ENCODE results near the gene RAP2A.

GRCh38 chr13:97459215-97459777 is 25.3 kb downstream of the RAP2A start:
- TF ChIP-seq POLR2A (IDR thresholded peaks at IDR 0.05) (no peak), CTCF (IDR thresholded peaks at IDR 0.05) (no peak), POLR2AphosphoS5 (IDR thresholded peaks at IDR 0.05; ENCODE audit: insufficient read depth in 1 of 2, low read depth in 1 of 2) (no peak)
